Measurements from ENCODE around the gene DIS3L2. TPM values are rescaled to one million over a fixed set of nuclear protein-coding genes. Genes with fewer than 3 reads are reported as not detected.

The DIS3L2 gene
- total and polyA plus RNA-seq, 2 of the 8 experiments (the other 6 are each of a cell fraction or from before 2014, with no cell fraction given), result 11.5 to 21.6 TPM

DNA sequence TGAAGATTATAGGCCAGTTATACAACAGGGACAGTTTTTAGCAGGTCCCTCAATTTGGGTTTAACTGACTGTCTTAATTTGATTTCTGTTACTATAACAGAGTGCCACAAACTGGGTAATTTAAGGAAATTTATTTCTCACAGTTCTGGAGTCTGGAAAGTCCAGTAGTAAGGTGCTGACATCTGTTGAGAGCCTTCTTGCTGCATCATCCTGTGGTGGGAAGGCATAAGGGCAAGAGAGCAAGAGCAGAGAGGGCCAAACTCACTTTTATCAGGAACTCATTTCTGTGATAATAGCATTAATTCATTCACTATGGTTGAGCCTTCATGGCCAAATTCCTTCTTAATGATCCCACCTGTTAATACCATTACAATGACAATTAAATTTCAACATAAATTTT is 36.5 kb downstream of the DIS3L2 start:
- ChIA-PET CTCF (ENCODE audit: partially characterized antibody) (no interaction called here), POLR2A (ENCODE audit: partially characterized antibody) (no interaction called here)
- H3K23ac ChIP-seq (ENCODE audit: insufficient read length), result no peak overlapping the region
- H2BK20ac ChIP-seq (ENCODE audit: low read length), result no peak overlapping the region
- no peak for TF ChIP-seq EP300 (IDR thresholded peaks at IDR 0.05; ENCODE audit: borderline replicate concordance in 1 of 2, low read depth in 2 of 2, low read length in 2 of 2)
- TF ChIP-seq TEAD4 (IDR thresholded peaks at IDR 0.05; ENCODE audit: low read depth, low read length), result no peak
- TF ChIP-seq SP4 (IDR thresholded peaks at IDR 0.05; ENCODE audit: low read length), result no peak
- TF ChIP-seq RXRA (IDR thresholded peaks at IDR 0.05; ENCODE audit: insufficient read depth, low read depth, low read length), result no peak
- TF ChIP-seq CBX5 (IDR thresholded peaks at IDR 0.05; ENCODE audit: low read depth, low read length), result no peak
- TF ChIP-seq CREB1 (IDR thresholded peaks at IDR 0.05), result no peak
- TF ChIP-seq SRF (IDR thresholded peaks at IDR 0.05; ENCODE audit: low read depth, low read length), result no peak
- no peak for TF ChIP-seq YY1 (IDR thresholded peaks at IDR 0.05; ENCODE audit: low read depth, low read length)
- H2AFZ ChIP-seq (ENCODE audit: low read length), result no peak overlapping the region
- H2AK5ac ChIP-seq (ENCODE audit: low read depth, low read length), result no peak overlapping the region
- peaks cover 0 to 2% of the 10 kb centered on the region in 2 experiments for H4K20me1 ChIP-seq (replicated peaks in 1 of 2; ENCODE audit: control insufficient read depth in 1 of 2, insufficient read depth in 2 of 2, low read length in 2 of 2)
- H3K4me2 ChIP-seq (ENCODE audit: insufficient read depth in 1 of 2, low read depth in 2 of 2, low read length in 2 of 2), result no peak overlapping the region
- H4K91ac ChIP-seq (replicated peaks; ENCODE audit: insufficient read length, low read length), result no peak overlapping the region
- no peak overlapping the region for H3K4me3 ChIP-seq (ENCODE audit: extremely low read depth in 1 of 4, insufficient read depth in 2 of 4, low read depth in 3 of 4, low read length in 4 of 4)
- H3K4me1 ChIP-seq (replicated peaks in 1 of 4; ENCODE audit: control insufficient read depth in 3 of 4, insufficient read depth in 4 of 4, low read length in 3 of 4), result no peaks in the 10 kb centered on the region
- H3K79me1 ChIP-seq (ENCODE audit: low read depth, low read length), result no peaks in the 10 kb centered on the region
- no peak overlapping the region for H2BK15ac ChIP-seq (ENCODE audit: low read length)
- no peak overlapping the region for H2BK120ac ChIP-seq (replicated peaks; ENCODE audit: low read depth, low read length)
- no peak overlapping the region for H4K5ac ChIP-seq (ENCODE audit: insufficient read length, low read depth, low read length)
- no peak overlapping the region for H2BK12ac ChIP-seq (ENCODE audit: low read depth, low read length)
- H3K56ac ChIP-seq (replicated peaks; ENCODE audit: insufficient read length, low read depth, low read length), result no peak overlapping the region
- H3K79me2 ChIP-seq (ENCODE audit: control insufficient read depth in 1 of 2, insufficient read depth in 2 of 2, low read length in 2 of 2), result 0 out of 4 replicates have a peak, but pooled peaks cover 0 to 7% of the 10 kb centered on the region in 2 experiments
- no peak overlapping the region for H3K4ac ChIP-seq (replicated peaks; ENCODE audit: insufficient read length, low read depth, low read length)
- DNase-seq (ENCODE audit: low read depth in 1 of 2, low spot score in 2 of 2) (no peak), FAIRE-seq (peak; percentile 39)
- no peak overlapping the region for H2BK5ac ChIP-seq (ENCODE audit: low read depth, low read length)
- H4K8ac ChIP-seq (ENCODE audit: extremely low read depth, insufficient read depth, low read length), result no peak overlapping the region
- H3K23me2 ChIP-seq (ENCODE audit: low read depth, low read length), result no peaks in the 10 kb centered on the region
- H3K9ac ChIP-seq (replicated peaks in 1 of 4; ENCODE audit: extremely low read depth in 1 of 4, low read depth in 3 of 4, low read length in 3 of 4), result peak overlapping the region in 1 of 4 experiments; percentile 34; a peak in 1 of 7 replicates
- no peaks in the 10 kb centered on the region for H3K27me3 ChIP-seq (replicated peaks in 1 of 4; ENCODE audit: control insufficient read depth in 3 of 4, extremely low read depth in 1 of 4, insufficient read depth in 3 of 4, low read length in 3 of 4)
- no peak overlapping the region for H3K27ac ChIP-seq (ENCODE audit: low read depth, low read length)
- H3K36me3 ChIP-seq (ENCODE audit: control insufficient read depth in 2 of 4, insufficient read depth in 4 of 4, low read length in 3 of 4), result no peaks in the 10 kb centered on the region
- no peak overlapping the region for H3K14ac ChIP-seq (ENCODE audit: insufficient read length)
- no peak overlapping the region for H3K18ac ChIP-seq (ENCODE audit: extremely low read depth, low read length)
- no peaks in the 10 kb centered on the region for H3K9me3 ChIP-seq (ENCODE audit: insufficient read depth in 2 of 2, low read depth in 1 of 2, low read length in 1 of 2)

Data from H1 (cell line).